Activated gamma-delta T cell treated with anti-CD3 and anti-CD28 coated beads, Interleukin-2, amount 50 U/mL, for 16 hours (primary cell): Measurements from ENCODE around the gene VTN.

Experiments used
- DNase-seq: peaks from one replicate; pipeline ENCODE4 v3.0.0-alpha.2; 2020; ENCODE audit warnings: low read depth

The VTN gene

GRCh38 chr17:28320215-28321061 is 49.7 kb downstream of the VTN start:
- no peak for DNase-seq

DNA sequence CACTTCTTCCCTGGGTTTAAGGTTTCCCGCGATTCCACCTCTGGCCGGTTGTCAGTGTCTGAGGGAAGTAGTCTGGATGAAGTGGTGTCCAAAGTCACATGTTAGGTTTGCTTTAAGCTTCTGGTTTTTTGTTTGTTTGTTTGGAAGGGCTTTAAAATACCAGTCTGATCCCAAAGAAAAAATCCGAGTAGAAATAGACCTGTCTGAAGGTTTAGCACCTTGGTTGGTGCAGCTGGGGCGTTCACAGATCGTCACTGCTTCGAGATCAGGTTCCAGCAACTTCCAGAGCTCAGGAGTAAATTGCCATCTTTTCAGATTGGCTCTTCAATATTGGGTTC is 50.5 kb downstream of the VTN start:
- DNase-seq: no peak

DNA sequence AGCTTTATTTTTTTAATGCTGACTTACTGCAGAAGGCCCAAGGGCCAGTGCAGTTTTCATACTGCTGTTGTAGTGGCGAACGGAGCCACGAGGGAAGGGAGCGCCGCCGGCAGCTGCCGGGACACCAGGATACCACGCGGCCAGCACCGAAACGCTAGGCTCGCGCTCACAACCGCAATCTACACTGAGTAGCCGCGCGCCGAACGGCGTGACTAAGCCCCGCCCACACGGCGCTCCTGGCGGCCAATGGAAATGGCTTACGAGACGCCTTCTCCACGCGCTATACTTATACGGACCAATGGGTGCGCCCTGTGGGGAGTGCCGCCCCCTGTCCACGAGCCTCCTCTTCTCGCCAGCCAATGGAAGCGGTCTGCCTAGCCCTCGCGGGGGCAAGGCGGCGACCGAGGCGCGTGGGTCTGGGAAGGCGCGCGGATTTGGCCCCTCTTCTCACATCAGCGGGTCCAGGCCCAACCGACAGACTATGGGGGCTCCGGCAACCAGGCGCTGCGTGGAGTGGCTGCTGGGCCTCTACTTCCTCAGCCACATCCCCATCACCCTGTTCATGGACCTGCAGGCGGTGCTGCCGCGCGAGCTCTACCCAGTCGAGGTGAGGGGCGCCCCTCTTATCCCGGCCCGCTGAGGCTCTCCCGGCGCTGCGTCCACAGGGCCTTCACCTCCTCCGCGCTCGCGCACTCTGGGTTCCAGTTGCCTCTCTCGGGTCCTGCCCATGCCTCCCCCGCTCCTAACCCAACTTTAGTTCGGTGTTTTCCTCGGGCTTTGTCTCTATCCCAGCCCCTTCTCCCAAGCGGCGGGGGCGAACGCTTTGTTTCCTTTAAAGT is 51.1 kb downstream of the VTN start, which contains the start of gene TMEM97:
TMEM97 (plus strand) TSS at position 442 of the 839 bp plus-strand sequence; CDS start at position 482, 40 bp downstream.
- DNase-seq: peak; percentile 88

DNA sequence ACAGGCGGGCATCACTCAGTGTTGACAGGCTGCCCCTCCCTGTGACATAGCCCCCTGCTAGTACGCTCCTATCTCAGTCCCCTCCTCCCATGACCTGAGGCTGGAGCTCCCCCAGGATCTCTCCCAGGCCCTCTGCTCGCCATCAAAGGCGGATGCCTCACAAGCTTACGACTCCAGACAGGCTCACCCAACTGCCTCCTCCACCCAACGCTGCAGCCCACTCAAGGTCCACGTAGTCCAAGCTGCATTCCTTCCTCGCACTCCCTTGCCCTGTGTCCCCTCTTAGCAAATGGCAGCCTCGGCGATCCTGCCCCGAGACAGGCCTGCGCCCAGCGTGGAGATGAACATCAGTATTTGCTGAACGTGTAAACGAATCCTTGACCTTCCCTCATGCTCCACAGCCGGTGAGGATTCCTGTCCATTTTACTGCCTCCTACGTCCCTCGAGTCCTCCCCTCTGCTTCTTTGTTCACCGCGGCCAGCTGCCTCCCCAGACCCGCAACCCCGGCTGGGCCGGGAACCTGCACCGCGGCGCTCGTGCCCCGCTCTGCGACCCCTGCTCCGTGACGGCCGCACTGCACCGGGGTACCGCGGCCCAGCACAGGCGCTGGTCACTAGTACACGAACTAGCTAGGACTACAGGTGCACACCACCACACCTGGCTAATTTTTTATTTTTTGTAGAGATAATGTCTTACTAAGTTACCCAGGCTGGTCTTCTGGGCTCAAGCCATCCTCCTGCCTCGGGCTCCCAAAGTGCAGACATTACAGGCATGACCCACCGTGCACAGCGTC is 51.9 kb downstream of the VTN start:
- no peak for DNase-seq
